Cardiac muscle cell (in vitro differentiated cells and primary cell): ENCODE data around the gene TTC28. TPM values are rescaled to one million over a fixed set of nuclear protein-coding genes. Genes with fewer than 3 reads are reported as not detected.

Source experiments
- DNase-seq, 2 donors: peaks; one replicate each; pipeline versions ENCODE4 v3.0.0 to v3.0.0-alpha.2; 2010 to 2017; ENCODE audit warnings: low read depth in 1 of 2, low spot score in 1 of 2
- H3K27ac ChIP-seq: fragments of 200-600 bp; sonication (generic); 2 replicates; pipeline ENCODE4 v1.5.1; 2016
- H3K27me3 ChIP-seq: fragments of 200-600 bp; sonication (generic); 2 replicates; pipeline ENCODE4 v1.6.0; 2016; ENCODE audit warnings: control low read depth
- H3K36me3 ChIP-seq: fragments of 200-600 bp; sonication (generic); 2 replicates; pipeline ENCODE4 v1.5.1; 2016; ENCODE audit warnings: control low read depth
- H3K4me1 ChIP-seq: fragments of 200-600 bp; sonication (generic); 2 replicates; pipeline ENCODE4 v1.8.1; 2017; ENCODE audit warnings: low read depth, mild to moderate bottlenecking, mixed run types
- H3K4me3 ChIP-seq: fragments of 200-600 bp; sonication (generic); 2 replicates; pipeline ENCODE4 v1.5.1; 2016; ENCODE audit warnings: mild to moderate bottlenecking
- H3K9me3 ChIP-seq: fragments of 200-600 bp; sonication (generic); 2 replicates; pipeline ENCODE4 v1.5.1; 2017; ENCODE audit warnings: low read depth, mild to moderate bottlenecking, control low read depth
- polyA plus RNA-seq: library from polyadenylated mRNA; unstranded; fragments of >200 nt; fragmentation: Nextera tagmentation; extraction: Ambion mirVana; gene quantifications from 2 replicates; pipeline ENCODE4 v1.2.1, GENCODE V29; 2016
- total RNA-seq: library from RNA; depleted of rRNA; stranded (reverse); fragments of >200 nt; gene quantifications from 2 replicates; pipeline ENCODE4 v1.2.3, GENCODE V29; 2016
- TF ChIP-seq, protein P1 (sequence below): IDR thresholded peaks from 2 replicates; pipeline ENCODE4 v1.5.1; 2012; ENCODE audit warnings: low read depth, mild to moderate bottlenecking, low read length

TTC28 gene
- total and polyA plus RNA-seq, 2 experiments from 2014 or later: 27.3 to 109 TPM

- Histone ChIP-seq H3K27ac (no peak overlapping the region), H3K27me3 (no peaks in the 10 kb centered on the region), H3K4me1 (no peaks in the 10 kb centered on the region), H3K36me3 (no peaks in the 10 kb centered on the region), H3K9me3 (no peaks in the 10 kb centered on the region), H3K4me3 (no peak overlapping the region)
- no peak for DNase-seq
- TF ChIP-seq, protein P1, sequence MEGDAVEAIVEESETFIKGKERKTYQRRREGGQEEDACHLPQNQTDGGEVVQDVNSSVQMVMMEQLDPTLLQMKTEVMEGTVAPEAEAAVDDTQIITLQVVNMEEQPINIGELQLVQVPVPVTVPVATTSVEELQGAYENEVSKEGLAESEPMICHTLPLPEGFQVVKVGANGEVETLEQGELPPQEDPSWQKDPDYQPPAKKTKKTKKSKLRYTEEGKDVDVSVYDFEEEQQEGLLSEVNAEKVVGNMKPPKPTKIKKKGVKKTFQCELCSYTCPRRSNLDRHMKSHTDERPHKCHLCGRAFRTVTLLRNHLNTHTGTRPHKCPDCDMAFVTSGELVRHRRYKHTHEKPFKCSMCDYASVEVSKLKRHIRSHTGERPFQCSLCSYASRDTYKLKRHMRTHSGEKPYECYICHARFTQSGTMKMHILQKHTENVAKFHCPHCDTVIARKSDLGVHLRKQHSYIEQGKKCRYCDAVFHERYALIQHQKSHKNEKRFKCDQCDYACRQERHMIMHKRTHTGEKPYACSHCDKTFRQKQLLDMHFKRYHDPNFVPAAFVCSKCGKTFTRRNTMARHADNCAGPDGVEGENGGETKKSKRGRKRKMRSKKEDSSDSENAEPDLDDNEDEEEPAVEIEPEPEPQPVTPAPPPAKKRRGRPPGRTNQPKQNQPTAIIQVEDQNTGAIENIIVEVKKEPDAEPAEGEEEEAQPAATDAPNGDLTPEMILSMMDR: no peak
Observed at GRCh38 chr22:28054819-28055208, 624.8 kb downstream of the TTC28 start.

DNA sequence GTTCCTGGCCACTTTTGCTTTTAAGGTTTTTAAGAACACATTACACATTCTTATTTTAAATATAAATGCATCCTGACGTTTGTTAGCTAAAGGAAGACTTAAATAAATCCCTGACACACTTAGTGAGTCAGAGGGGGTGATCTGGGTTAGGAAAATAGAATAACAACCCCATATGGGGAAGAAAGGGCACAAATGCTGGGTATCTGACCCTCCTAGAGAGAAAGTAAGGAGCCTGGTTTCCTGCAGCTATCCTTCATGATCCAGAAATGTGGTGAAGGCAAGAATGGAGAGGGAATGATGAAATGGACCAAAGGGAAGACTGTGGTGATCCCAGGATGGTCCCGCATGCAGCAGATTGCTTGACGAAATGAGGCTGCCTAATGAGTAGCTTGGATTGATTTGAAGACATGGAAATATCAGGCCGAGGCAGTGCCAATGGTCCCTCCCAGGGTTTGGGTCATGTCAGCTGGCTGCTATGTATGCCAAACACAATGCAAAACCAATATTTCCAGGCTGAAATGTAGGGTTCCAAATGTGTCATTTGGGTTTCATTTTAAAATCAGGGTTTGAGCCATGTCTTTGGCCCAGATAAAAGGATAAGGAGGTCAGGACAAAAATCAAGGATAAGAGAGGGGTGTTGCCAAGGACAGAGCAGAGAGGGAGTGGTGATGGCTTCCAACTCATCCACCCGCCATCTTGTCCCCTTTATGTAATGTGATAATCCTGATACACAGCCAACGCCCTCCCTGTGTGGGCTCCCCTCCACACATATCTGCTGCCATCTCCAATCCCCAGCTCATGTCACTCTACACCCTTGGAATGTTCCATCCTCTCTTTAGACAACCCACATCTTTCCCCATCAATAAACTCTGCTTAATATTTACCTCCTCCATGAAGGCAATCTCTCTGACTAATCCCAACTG, 625.5 kb downstream of the TTC28 start:
- H3K27ac ChIP-seq: peak overlapping the region; percentile 22
- no peaks in the 10 kb centered on the region for H3K27me3 ChIP-seq
- DNase-seq: no peak
- no peak overlapping the region for H3K4me3 ChIP-seq
- H3K4me1 ChIP-seq: no peaks in the 10 kb centered on the region
- no peaks in the 10 kb centered on the region for H3K9me3 ChIP-seq
- H3K36me3 ChIP-seq: no peaks in the 10 kb centered on the region
- TF ChIP-seq, protein P1: no peak

- no peaks in the 10 kb centered on the region for H3K36me3 ChIP-seq
- no peak overlapping the region for H3K27ac ChIP-seq
- no peak overlapping the region for H3K4me3 ChIP-seq
- no peaks in the 10 kb centered on the region for H3K4me1 ChIP-seq
- TF ChIP-seq, protein P1: no peak
- H3K9me3 ChIP-seq: no peaks in the 10 kb centered on the region
- no peaks in the 10 kb centered on the region for H3K27me3 ChIP-seq
- DNase-seq: no peak
Observed at GRCh38 chr22:28052825-28053269, 626.8 kb downstream of the TTC28 start.

- no peak overlapping the region for H3K4me3 ChIP-seq
- H3K36me3 ChIP-seq: no peaks in the 10 kb centered on the region
- no peaks in the 10 kb centered on the region for H3K9me3 ChIP-seq
- peak; percentile 77 to 80 for DNase-seq
- TF ChIP-seq, protein P1: peak; percentile 91
- no peaks in the 10 kb centered on the region for H3K27me3 ChIP-seq
- no peak overlapping the region for H3K27ac ChIP-seq
- H3K4me1 ChIP-seq: no peaks in the 10 kb centered on the region
Observed at GRCh38 chr22:28051787-28052356, 627.8 kb downstream of the TTC28 start.

- Histone ChIP-seq H3K27ac (no peak overlapping the region), H3K9me3 (no peaks in the 10 kb centered on the region), H3K4me1 (no peaks in the 10 kb centered on the region), H3K36me3 (no peaks in the 10 kb centered on the region), H3K27me3 (no peaks in the 10 kb centered on the region), H3K4me3 (no peak overlapping the region)
- TF ChIP-seq, protein P1: no peak
- DNase-seq: no peak
Observed at GRCh38 chr22:28051091-28051786, 628.4 kb downstream of the TTC28 start.
